Smooth muscle cell of the brain vasculature (primary cell): Measurements from ENCODE around the gene ACBD7.
A peak's percentile ranks its signal among the peaks of the same experiment; 100 is the strongest.

Experiments used
- DNase-seq: peaks from one replicate; pipeline ENCODE4 v3.0.0-alpha.2; 2012; ENCODE audit warnings: low read depth, low spot score

ACBD7 gene

GRCh38 chr10:15088428-15089261 is at the start of gene ACBD7:
Gene ACBD7 (minus strand): TSS chr10:15088776. CDS start chr10:15088728, 48 bp downstream.
- peak; percentile 44 for DNase-seq

GRCh38 chr10:15137636-15138035 is 49.1 kb upstream of the ACBD7 start:
- no peak for DNase-seq

- no peak for DNase-seq
Measured at GRCh38 chr10:15137036-15137359, 48.4 kb upstream of the ACBD7 start.

GRCh38 chr10:15136129-15137035 is 47.8 kb upstream of the ACBD7 start:
- no peak for DNase-seq

GRCh38 chr10:15131330-15131729 is 42.8 kb upstream of the ACBD7 start:
- DNase-seq = no peak

- DNase-seq = no peak
Measured at GRCh38 chr10:15124908-15125307, 36.3 kb upstream of the ACBD7 start.

- DNase-seq = no peak
Measured at GRCh38 chr10:15124190-15124589, 35.6 kb upstream of the ACBD7 start.

GRCh38 chr10:15123749-15124184 is 35.2 kb upstream of the ACBD7 start:
- DNase-seq = no peak

- no peak for DNase-seq
Measured at GRCh38 chr10:15122477-15123030, 34.0 kb upstream of the ACBD7 start.

- DNase-seq = no peak
Measured at GRCh38 chr10:15121707-15122106, 33.1 kb upstream of the ACBD7 start.

GRCh38 chr10:15120523-15120922 is 31.9 kb upstream of the ACBD7 start:
- DNase-seq = no peak

- DNase-seq = no peak
Measured at GRCh38 chr10:15118615-15119014, 30.0 kb upstream of the ACBD7 start.

- no peak for DNase-seq
Measured at GRCh38 chr10:15116225-15116624, 27.6 kb upstream of the ACBD7 start.

- no peak for DNase-seq
Measured at GRCh38 chr10:15113766-15114165, 25.2 kb upstream of the ACBD7 start.

GRCh38 chr10:15112657-15113056 is 24.1 kb upstream of the ACBD7 start:
- no peak for DNase-seq

- peak; percentile 59 for DNase-seq
Measured at GRCh38 chr10:15106352-15107013, 17.9 kb upstream of the ACBD7 start.

- DNase-seq = no peak
Measured at GRCh38 chr10:15103513-15103912, 14.9 kb upstream of the ACBD7 start.

- no peak for DNase-seq
Measured at GRCh38 chr10:15099886-15100285, 11.3 kb upstream of the ACBD7 start.

GRCh38 chr10:15097011-15097812 is 8.6 kb upstream of the ACBD7 start, which contains the start of gene RPP38:
Gene RPP38 (plus strand): TSS chr10:15097355. CDS start chr10:15103315, 5,960 bp downstream.
- DNase-seq = peak; percentile 89

- DNase-seq = no peak
Measured at GRCh38 chr10:15096661-15097010, 8.1 kb upstream of the ACBD7 start.

GRCh38 chr10:15092855-15093408 is 4.4 kb upstream of the ACBD7 start:
- DNase-seq = no peak
